Keratinocyte (primary cell): ENCODE results near the gene CCDC92.

ENCODE experiments used
- EZH2 ChIP-seq: IDR thresholded peaks from one replicate; pipeline ENCODE4 v1.6.1; 2012; ENCODE audit warnings: inconsistent platforms, mild to moderate bottlenecking, low read length, moderate library complexity
- TF ChIP-seq, protein P1 (sequence below), 3 experiments: IDR thresholded peaks in 1 of 3; conservative IDR thresholded peaks in 1 of 3; optimal IDR thresholded peaks in 1 of 3; 2 replicates in 2 of 3; 3 replicates in 1 of 3; pipeline versions ENCODE3 to v1.5.1; 2011; ENCODE audit warnings: low read length in 3 of 3, mild to moderate bottlenecking in 3 of 3, moderate library complexity in 2 of 3, control low read depth in 1 of 3, inconsistent platforms in 1 of 3; ENCODE audit not compliant: insufficient read depth in 2 of 3; ENCODE audit errors: extremely low read depth in 1 of 3

DNA sequence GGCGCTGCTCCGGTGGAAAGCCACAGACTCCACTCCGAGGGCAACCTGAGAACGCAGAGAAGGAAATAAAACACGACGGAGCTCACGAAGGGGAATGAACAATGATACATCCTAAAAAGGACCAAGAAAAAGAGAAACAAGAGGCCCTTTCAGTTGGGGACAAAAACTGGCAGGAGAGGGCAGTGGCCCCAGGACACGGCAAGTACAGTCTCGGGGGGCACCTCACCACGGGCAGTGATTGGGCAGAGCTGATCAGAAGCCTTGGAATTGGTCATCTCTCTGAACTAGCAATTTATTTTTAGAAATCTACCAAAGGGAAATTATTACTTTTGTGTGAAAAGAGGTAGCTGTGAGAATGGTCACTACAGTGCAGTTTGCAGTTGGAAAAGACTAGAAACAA lies 27.9 kb downstream of the CCDC92 start:
- TF ChIP-seq, protein P1, sequence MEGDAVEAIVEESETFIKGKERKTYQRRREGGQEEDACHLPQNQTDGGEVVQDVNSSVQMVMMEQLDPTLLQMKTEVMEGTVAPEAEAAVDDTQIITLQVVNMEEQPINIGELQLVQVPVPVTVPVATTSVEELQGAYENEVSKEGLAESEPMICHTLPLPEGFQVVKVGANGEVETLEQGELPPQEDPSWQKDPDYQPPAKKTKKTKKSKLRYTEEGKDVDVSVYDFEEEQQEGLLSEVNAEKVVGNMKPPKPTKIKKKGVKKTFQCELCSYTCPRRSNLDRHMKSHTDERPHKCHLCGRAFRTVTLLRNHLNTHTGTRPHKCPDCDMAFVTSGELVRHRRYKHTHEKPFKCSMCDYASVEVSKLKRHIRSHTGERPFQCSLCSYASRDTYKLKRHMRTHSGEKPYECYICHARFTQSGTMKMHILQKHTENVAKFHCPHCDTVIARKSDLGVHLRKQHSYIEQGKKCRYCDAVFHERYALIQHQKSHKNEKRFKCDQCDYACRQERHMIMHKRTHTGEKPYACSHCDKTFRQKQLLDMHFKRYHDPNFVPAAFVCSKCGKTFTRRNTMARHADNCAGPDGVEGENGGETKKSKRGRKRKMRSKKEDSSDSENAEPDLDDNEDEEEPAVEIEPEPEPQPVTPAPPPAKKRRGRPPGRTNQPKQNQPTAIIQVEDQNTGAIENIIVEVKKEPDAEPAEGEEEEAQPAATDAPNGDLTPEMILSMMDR (optimal IDR thresholded peaks at IDR 0.05 in 1 of 3, IDR thresholded peaks at IDR 0.05 in 1 of 3, conservative IDR thresholded peaks at IDR 0.05 in 1 of 3; ENCODE audit: extremely low read depth in 1 of 3, insufficient read depth in 2 of 3, low read length in 3 of 3), result no peak
- no peak for TF ChIP-seq EZH2
